Measurements from ENCODE around the gene STN1.

- TF ChIP-seq CTCF (conservative IDR thresholded peaks at IDR 0.05): no peak
- TF ChIP-seq ZFX (IDR thresholded peaks at IDR 0.05): no peak
These were observed 30.0 kb upstream of the STN1 start for GRCh38 chr10:103947799-103948516.

Data from C4-2B (cell line).